Measurements from ENCODE around the gene DGKI.
"Not testable (repeated sequence)": the region's sequence is repeated elsewhere in the genome, so short reads cannot be mapped to it uniquely, and the experiment has no call there.

The DGKI gene

DNA sequence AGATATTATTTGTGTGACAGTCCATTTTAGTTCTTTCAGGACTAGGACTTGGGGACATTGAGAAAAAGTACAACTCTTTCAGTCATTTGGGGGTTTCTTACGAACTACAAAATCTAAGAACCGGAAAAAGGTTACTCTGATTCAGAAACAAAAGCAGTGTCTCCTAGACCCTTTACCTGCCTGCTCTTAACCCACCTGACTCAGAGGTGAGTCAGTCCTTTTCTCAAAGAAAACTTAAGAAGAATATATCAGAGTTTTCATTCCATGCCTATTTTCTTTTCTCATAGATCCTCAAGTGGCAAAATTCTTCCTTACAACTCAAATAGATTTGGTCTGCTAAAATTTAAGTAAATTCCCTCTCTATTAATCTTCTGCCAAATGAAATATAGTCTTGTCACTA is 388.4 kb downstream of the DGKI start:
- DNase-seq (ENCODE audit: low read depth): no peak
- TF ChIP-seq, protein P1, sequence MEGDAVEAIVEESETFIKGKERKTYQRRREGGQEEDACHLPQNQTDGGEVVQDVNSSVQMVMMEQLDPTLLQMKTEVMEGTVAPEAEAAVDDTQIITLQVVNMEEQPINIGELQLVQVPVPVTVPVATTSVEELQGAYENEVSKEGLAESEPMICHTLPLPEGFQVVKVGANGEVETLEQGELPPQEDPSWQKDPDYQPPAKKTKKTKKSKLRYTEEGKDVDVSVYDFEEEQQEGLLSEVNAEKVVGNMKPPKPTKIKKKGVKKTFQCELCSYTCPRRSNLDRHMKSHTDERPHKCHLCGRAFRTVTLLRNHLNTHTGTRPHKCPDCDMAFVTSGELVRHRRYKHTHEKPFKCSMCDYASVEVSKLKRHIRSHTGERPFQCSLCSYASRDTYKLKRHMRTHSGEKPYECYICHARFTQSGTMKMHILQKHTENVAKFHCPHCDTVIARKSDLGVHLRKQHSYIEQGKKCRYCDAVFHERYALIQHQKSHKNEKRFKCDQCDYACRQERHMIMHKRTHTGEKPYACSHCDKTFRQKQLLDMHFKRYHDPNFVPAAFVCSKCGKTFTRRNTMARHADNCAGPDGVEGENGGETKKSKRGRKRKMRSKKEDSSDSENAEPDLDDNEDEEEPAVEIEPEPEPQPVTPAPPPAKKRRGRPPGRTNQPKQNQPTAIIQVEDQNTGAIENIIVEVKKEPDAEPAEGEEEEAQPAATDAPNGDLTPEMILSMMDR (conservative IDR thresholded peaks at IDR 0.05; ENCODE audit: control insufficient read depth, insufficient read depth, low read depth, low read length): no peak
- no peak overlapping the region for H3K4me3 ChIP-seq (ENCODE audit: control insufficient read depth, low read depth, low read length)

DNA sequence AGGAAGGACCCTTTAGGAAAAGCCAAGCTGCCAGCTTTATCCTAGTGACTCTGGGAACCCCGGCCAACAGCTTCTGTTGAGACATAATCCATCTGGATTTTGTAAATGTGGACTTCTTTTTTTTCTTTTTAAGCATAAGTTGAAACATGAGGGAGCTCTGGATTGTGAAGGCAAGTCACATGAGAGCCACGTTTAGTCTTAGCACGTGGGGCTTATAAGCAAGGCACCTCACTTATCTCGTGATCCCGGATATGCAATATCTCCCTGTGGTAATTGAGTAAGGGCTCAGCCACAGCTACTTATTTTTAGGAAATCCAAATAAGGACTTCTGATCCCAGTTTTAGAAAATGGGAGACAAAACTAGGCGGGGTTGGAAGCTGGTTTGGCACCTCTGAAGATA is 392.0 kb downstream of the DGKI start:
- DNase-seq (ENCODE audit: low read depth): peak; percentile 85
- H3K4me3 ChIP-seq (ENCODE audit: control insufficient read depth, low read depth, low read length): no peak overlapping the region
- TF ChIP-seq, protein P1 (conservative IDR thresholded peaks at IDR 0.05; ENCODE audit: control insufficient read depth, insufficient read depth, low read depth, low read length): no peak

- no peak overlapping the region for H3K4me3 ChIP-seq (ENCODE audit: control insufficient read depth, low read depth, low read length)
- DNase-seq (ENCODE audit: low read depth): peak; percentile 56
- TF ChIP-seq, protein P1 (conservative IDR thresholded peaks at IDR 0.05; ENCODE audit: control insufficient read depth, insufficient read depth, low read depth, low read length): peak; percentile 59
Measured at GRCh38 chr7:137454246-137454724, 392.5 kb downstream of the DGKI start.

GRCh38 chr7:137453356-137453755 is 393.4 kb downstream of the DGKI start:
- TF ChIP-seq, protein P1 (conservative IDR thresholded peaks at IDR 0.05; ENCODE audit: control insufficient read depth, insufficient read depth, low read depth, low read length): no peak
- H3K4me3 ChIP-seq (ENCODE audit: control insufficient read depth, low read depth, low read length): no peak overlapping the region
- DNase-seq (ENCODE audit: low read depth): no peak

DNA sequence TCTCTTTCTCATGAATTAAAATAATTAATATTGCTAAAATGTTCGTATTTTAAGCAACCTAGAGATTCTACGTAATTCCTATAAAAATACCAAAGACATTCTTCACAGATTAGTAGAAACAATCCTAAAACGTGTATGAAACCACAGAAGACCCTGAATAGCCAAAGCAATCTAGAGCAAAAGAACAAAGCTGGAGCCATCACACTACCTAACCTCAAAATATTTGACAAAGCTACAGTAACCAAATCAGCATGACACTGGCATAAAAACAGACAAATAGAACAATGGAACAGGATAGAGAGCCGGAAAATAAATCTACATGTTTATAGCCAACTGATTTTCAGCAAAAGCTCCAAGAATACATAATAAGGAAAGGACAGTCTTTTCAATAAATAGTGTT is 397.8 kb downstream of the DGKI start:
- no peak overlapping the region for H3K4me3 ChIP-seq (ENCODE audit: control insufficient read depth, low read depth, low read length)
- no peak for DNase-seq (ENCODE audit: low read depth)
- TF ChIP-seq, protein P1 (conservative IDR thresholded peaks at IDR 0.05; ENCODE audit: control insufficient read depth, insufficient read depth, low read depth, low read length): no peak

DNA sequence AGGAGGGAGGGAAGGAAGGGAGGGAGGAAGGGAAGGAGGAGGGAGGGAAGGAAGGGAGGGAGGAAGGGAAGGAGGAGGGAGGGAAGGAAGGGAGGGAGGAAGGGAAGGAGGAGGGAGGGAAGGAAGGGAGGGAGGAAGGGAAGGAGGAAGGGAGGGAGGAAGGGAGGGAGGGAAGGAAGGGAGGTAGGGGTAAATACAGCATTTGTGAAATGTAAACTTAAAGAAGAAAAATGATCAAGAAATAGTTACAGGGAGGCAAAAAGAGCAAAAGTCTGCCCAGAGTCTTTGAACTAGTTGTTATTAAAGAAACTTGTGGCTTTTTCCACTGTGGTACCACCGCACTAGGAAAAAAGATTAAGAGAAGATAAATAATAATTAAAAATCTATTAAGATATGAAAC is 398.2 kb downstream of the DGKI start:
- DNase-seq (ENCODE audit: low read depth); H3K4me3 ChIP-seq (ENCODE audit: control insufficient read depth, low read depth, low read length): not testable (repeated sequence)

GRCh38 chr7:137446025-137446424 is 400.7 kb downstream of the DGKI start:
- TF ChIP-seq, protein P1 (conservative IDR thresholded peaks at IDR 0.05; ENCODE audit: control insufficient read depth, insufficient read depth, low read depth, low read length): no peak
- H3K4me3 ChIP-seq (ENCODE audit: control insufficient read depth, low read depth, low read length): no peak overlapping the region
- DNase-seq (ENCODE audit: low read depth): peak; percentile 30
